Measurements from ENCODE around the gene ATF6. TPM values are rescaled to one million over a fixed set of nuclear protein-coding genes. Genes with fewer than 3 reads are reported as not detected.

Gene ATF6
- total RNA-seq, 2 experiments from 2014 or later: 18.5 to 20.0 TPM

GRCh38 chr1:162011337-162012012 is 245.4 kb downstream of the ATF6 start:
- no peaks in the 10 kb centered on the region for H3K36me3 Mint-ChIP-seq

DNA sequence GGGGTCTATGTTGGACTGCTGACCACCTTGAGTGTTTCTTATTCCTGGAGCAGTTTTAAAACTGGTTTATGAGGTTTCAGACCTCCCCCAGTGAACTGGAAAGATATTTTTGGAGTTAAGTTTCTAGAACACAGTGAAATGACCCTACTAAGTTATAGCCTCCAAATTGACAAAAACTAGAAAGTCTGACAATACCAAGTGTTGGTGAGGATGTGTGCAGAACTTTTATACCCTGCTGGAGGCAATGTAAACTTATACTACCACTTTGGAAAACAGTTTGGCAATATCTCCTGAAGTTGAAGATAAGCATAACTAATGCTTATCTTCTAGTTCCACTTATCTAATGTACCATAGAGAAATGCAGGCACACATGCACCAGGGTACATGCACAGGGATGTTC is 247.2 kb downstream of the ATF6 start:
- no peak for ATAC-seq (ENCODE audit: low read depth)
- peaks cover 5% of the 10 kb centered on the region for H3K9me3 Mint-ChIP-seq
- no peak overlapping the region for H3K4me3 Mint-ChIP-seq
- H3K27me3 Mint-ChIP-seq: no peaks in the 10 kb centered on the region
- H3K27ac Mint-ChIP-seq: no peak overlapping the region
- POLR2A ChIA-PET: no interaction called here
- H3K4me1 Mint-ChIP-seq: no peaks in the 10 kb centered on the region
- H3K36me3 Mint-ChIP-seq: no peaks in the 10 kb centered on the region
- no peak for DNase-seq

More at GRCh38 chr1:162011337-162012012, 245.4 kb downstream of the ATF6 start:
- Mint-ChIP-seq H3K9me3 (peaks cover 5% of the 10 kb centered on the region), H3K27me3 (no peaks in the 10 kb centered on the region), H3K27ac (no peak overlapping the region), H3K4me1 (no peaks in the 10 kb centered on the region), H3K4me3 (no peak overlapping the region)
- ATAC-seq (ENCODE audit: low read depth): no peak
- POLR2A ChIA-PET: no interaction called here
- DNase-seq: no peak

Other genes with a start within 250 kb of the ATF6 start
- gene HSPA6, start 241.8 kb upstream of the ATF6 start, total RNA-seq: 1 to 10 TPM; 1.2 to 1.4 TPM
- gene FCGR3A, start 216.5 kb upstream of the ATF6 start, total RNA-seq: 1 to 10 TPM; 1.9 to 2.3 TPM
- not detected for gene FCGR3B, start 135.1 kb upstream of the ATF6 start, total RNA-seq
- gene FCGR2B, start 103.2 kb upstream of the ATF6 start, total RNA-seq: under 1 TPM; 0.23 to 0.33 TPM
- under 1 TPM; 0.17 to 0.51 TPM for gene FCRLA, start 59.1 kb upstream of the ATF6 start, total RNA-seq
- under 1 TPM; 0.74 to 0.97 TPM for gene FCRLB, start 44.8 kb upstream of the ATF6 start, total RNA-seq
- 10 to 100 TPM; 28.7 to 32.2 TPM for gene DUSP12, start 16.5 kb upstream of the ATF6 start, total RNA-seq